K562 (cell line): Measurements from ENCODE around the gene FMNL1. TPM values are rescaled to one million over a fixed set of nuclear protein-coding genes. Genes with fewer than 3 reads are reported as not detected.

Experiments
- ASH1L ChIP-seq: fragments of 450-650 bp; IDR thresholded peaks from 2 replicates; pipeline ENCODE4 v1.6.1; 2018; ENCODE audit warnings: borderline replicate concordance, mild to moderate bottlenecking, low read depth; ENCODE audit not compliant: partially characterized antibody
- BMI1 ChIP-seq: fragments of 150-350 bp; IDR thresholded peaks from 2 replicates; pipeline ENCODE4 v1.6.1; 2014; ENCODE audit warnings: low read length
- EHMT2 ChIP-seq: fragments of 450-650 bp; IDR thresholded peaks from 2 replicates; pipeline ENCODE4 v1.6.1; 2018; ENCODE audit warnings: antibody characterized with exemption
- FOSL1 ChIP-seq: fragments of 200-800 bp; sonication (Bioruptor generic); conservative IDR thresholded peaks from 2 replicates; pipeline ENCODE4 v1.6.1; 2016; ENCODE audit warnings: missing genetic modification characterization, missing compliant biosample characterization
- ILK ChIP-seq: fragments of 450-650 bp; IDR thresholded peaks from 2 replicates; pipeline ENCODE4 v1.6.1; 2016; ENCODE audit warnings: missing genetic modification characterization, low read depth, mild to moderate bottlenecking, missing compliant biosample characterization, moderate library complexity, borderline replicate concordance
- KLF13 ChIP-seq: fragments of 450-650 bp; IDR thresholded peaks from 2 replicates; pipeline ENCODE4 v1.6.1; 2016; ENCODE audit warnings: missing genetic modification characterization, low read depth, mild to moderate bottlenecking, missing compliant biosample characterization, moderate library complexity, borderline replicate concordance
- MAZ ChIP-seq, 2 experiments: fragments of 450-650 bp in 1 of 2; sonication (generic) in 1 of 2; formaldehyde crosslinking; IDR thresholded peaks in 1 of 2; conservative IDR thresholded peaks in 1 of 2; 2 replicates each; pipeline versions ENCODE4 v1.4.0 to v1.5.0; 2020; ENCODE audit warnings: mild to moderate bottlenecking in 1 of 2, missing genetic modification reagents in 1 of 2
- NELFE ChIP-seq: IDR thresholded peaks from 2 replicates; pipeline ENCODE4 v1.6.1; 2011; ENCODE audit warnings: mild to moderate bottlenecking; ENCODE audit not compliant: insufficient read depth, insufficient read length
- NEUROD1 ChIP-seq: fragments of 150-350 bp; IDR thresholded peaks from 2 replicates; pipeline ENCODE4 v1.6.1; 2014; ENCODE audit warnings: borderline replicate concordance, low read length, low read depth; ENCODE audit not compliant: partially characterized antibody
- NFYB ChIP-seq: IDR thresholded peaks from 2 replicates; pipeline ENCODE4 v1.6.1; 2011; ENCODE audit warnings: mild to moderate bottlenecking, moderate library complexity; ENCODE audit not compliant: insufficient read length; ENCODE audit errors: extremely low read depth
- RFX1 ChIP-seq: fragments of 450-650 bp; IDR thresholded peaks from 2 replicates; pipeline ENCODE4 v1.6.1; 2016; ENCODE audit warnings: mild to moderate bottlenecking, moderate library complexity
- TGIF2 ChIP-seq: sonication (generic); formaldehyde crosslinking; IDR thresholded peaks from 2 replicates; pipeline ENCODE4 v1.8.1; 2022; ENCODE audit warnings: mild to moderate bottlenecking, missing genetic modification reagents, moderate library complexity
- ZNF699 ChIP-seq: fragments of 250-450 bp; sonication (Bioruptor Pico); IDR thresholded peaks from 2 replicates; pipeline ENCODE4 v1.8.0; 2021; ENCODE audit warnings: mild to moderate bottlenecking, moderate library complexity; ENCODE audit not compliant: insufficient replicate concordance
- ZNF707 ChIP-seq: fragments of 250-450 bp; sonication (Bioruptor Pico); conservative IDR thresholded peaks from 2 replicates; pipeline ENCODE4 v1.8.0; 2022; ENCODE audit warnings: inconsistent platforms, mild to moderate bottlenecking, moderate library complexity
- polyA plus RNA-seq, 8 experiments: library from polyadenylated mRNA; depleted of rRNA in 4 of 8; stranded (reverse) in 5 of 8; unstranded in 3 of 8; fragments of >200 nt; fragmentation: Nextera tagmentation in 2 of 8; fragmentation: Illumina TruSeq in 1 of 8; extraction: Ambion mirVana in 2 of 8; extraction: Trizol in 1 of 8; gene quantifications; 2 replicates each; pipeline versions ENCODE4 v1.2.1 to v1.2.3, GENCODE V29; 2011 to 2014; ENCODE audit warnings: inconsistent platforms in 1 of 8, missing spikeins in 1 of 8
- total RNA-seq, 7 experiments: library from RNA; depleted of rRNA in 6 of 7; stranded (reverse); fragments of >200 nt in 6 of 7; fragmentation: Illumina TruSeq in 2 of 7; extraction: Trizol in 2 of 7; gene quantifications; 2 replicates each; pipeline versions ENCODE4 v1.2.1 to v1.2.3, GENCODE V29; 2011 to 2021; ENCODE audit warnings: low replicate concordance in 1 of 7
- TF ChIP-seq, protein P1 (sequence below): fragments of 250-450 bp; sonication (Bioruptor Pico); IDR thresholded peaks from 2 replicates; pipeline ENCODE4 v1.8.0; 2022; ENCODE audit warnings: inconsistent platforms, mild to moderate bottlenecking, moderate library complexity, borderline replicate concordance
- TF ChIP-seq, protein P2 (sequence below): fragments of 450-650 bp; formaldehyde crosslinking; IDR thresholded peaks from 2 replicates; pipeline ENCODE4 v1.4.0; 2020; ENCODE audit warnings: mild to moderate bottlenecking, mixed read lengths
- TF ChIP-seq, protein P3 (sequence below): IDR thresholded peaks from 2 replicates; pipeline ENCODE4 v1.6.1; 2014; ENCODE audit warnings: antibody characterized with exemption
- TF ChIP-seq, protein P4 (sequence below): fragments of 450-650 bp; IDR thresholded peaks from 2 replicates; pipeline ENCODE4 v1.6.1; 2016; ENCODE audit warnings: missing biosample characterization, missing genetic modification characterization
- TF ChIP-seq, protein P5 (sequence below): fragments of 450-650 bp; IDR thresholded peaks from 2 replicates; pipeline ENCODE4 v1.6.1; 2016; ENCODE audit warnings: borderline replicate concordance

Gene FMNL1
- total and polyA plus RNA-seq, 9 of the 15 experiments (the other 6 are each of a cell fraction or from before 2014, with no cell fraction given): 0.70 to 36.6 (median 7.7) TPM

DNA sequence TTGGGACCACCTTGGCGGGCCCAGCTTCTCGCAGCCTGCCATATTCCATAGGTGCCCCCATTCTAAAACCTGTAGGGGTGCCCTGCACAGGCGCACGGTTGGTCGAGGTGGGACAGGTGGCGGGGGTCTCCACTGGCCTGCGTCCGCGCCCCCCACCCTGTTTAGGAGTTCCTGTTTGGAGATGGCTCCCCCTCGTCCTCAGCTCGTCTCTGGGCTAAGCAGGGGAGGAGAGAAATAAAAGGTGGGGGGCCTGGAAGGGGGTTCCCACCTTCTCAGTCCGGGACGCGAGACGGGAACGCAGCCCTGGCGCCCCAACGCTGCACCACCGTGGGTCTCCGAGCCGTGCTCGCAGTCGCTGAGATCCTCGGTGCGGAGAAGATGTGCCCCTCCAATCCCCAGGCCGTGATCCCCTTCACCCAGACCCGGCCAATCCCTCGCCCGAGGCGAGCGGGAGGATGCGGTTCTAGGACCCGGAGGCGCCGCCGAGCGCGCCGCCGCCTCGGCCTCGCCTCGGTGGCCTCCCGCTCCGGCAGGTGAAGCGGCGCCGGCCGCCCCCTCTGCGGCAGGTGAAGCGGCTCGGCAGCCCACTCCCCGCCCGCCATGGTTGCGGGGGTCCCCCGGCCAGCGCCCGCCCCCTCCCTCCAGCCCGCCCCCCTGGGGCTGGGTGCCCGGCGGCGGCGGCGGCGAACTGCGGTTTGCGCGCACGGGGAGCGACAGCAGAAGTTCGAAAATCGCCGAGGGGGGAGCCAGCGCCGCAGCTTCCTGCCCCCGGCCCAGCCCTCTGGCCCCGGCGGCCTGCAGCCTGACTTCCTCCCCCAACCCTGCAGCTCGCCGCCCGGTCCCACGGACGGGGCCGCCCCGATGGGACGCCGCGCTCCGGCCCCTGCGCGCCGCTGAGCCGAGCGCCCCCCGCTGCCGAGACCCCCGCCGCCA lies at the start of gene FMNL1 (continued):
- TF ChIP-seq, protein P1, sequence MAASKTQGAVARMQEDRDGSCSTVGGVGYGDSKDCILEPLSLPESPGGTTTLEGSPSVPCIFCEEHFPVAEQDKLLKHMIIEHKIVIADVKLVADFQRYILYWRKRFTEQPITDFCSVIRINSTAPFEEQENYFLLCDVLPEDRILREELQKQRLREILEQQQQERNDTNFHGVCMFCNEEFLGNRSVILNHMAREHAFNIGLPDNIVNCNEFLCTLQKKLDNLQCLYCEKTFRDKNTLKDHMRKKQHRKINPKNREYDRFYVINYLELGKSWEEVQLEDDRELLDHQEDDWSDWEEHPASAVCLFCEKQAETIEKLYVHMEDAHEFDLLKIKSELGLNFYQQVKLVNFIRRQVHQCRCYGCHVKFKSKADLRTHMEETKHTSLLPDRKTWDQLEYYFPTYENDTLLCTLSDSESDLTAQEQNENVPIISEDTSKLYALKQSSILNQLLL: no peak
- TF ChIP-seq TGIF2 (CRISPR knock-in tag) (no peak), BMI1 (no peak), ZNF707 (CRISPR knock-in tag) (no peak), EHMT2 (no peak), ZNF699 (no peak), NFYB (no peak), NELFE (no peak), ILK (no peak), FOSL1 (tag) (no peak), ASH1L (no peak), RFX1 (no peak), MAZ (CRISPR knock-in tag; conservative IDR thresholded peaks at IDR 0.05 in 1 of 2, IDR thresholded peaks at IDR 0.05 in 1 of 2) (peak; percentile 46 to 60; a peak in 2 of 4 replicates), KLF13 (tag) (no peak), NEUROD1 (peak; percentile 23)
- TF ChIP-seq, protein P2, sequence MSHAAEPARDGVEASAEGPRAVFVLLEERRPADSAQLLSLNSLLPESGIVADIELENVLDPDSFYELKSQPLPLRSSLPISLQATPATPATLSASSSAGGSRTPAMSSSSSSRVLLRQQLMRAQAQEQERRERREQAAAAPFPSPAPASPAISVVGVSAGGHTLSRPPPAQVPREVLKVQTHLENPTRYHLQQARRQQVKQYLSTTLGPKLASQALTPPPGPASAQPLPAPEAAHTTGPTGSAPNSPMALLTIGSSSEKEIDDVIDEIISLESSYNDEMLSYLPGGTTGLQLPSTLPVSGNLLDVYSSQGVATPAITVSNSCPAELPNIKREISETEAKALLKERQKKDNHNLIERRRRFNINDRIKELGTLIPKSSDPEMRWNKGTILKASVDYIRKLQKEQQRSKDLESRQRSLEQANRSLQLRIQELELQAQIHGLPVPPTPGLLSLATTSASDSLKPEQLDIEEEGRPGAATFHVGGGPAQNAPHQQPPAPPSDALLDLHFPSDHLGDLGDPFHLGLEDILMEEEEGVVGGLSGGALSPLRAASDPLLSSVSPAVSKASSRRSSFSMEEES (CRISPR knock-in tag): no peak
- TF ChIP-seq, protein P3, sequence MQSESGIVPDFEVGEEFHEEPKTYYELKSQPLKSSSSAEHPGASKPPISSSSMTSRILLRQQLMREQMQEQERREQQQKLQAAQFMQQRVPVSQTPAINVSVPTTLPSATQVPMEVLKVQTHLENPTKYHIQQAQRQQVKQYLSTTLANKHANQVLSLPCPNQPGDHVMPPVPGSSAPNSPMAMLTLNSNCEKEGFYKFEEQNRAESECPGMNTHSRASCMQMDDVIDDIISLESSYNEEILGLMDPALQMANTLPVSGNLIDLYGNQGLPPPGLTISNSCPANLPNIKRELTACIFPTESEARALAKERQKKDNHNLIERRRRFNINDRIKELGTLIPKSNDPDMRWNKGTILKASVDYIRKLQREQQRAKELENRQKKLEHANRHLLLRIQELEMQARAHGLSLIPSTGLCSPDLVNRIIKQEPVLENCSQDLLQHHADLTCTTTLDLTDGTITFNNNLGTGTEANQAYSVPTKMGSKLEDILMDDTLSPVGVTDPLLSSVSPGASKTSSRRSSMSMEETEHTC: no peak
- TF ChIP-seq, protein P4, sequence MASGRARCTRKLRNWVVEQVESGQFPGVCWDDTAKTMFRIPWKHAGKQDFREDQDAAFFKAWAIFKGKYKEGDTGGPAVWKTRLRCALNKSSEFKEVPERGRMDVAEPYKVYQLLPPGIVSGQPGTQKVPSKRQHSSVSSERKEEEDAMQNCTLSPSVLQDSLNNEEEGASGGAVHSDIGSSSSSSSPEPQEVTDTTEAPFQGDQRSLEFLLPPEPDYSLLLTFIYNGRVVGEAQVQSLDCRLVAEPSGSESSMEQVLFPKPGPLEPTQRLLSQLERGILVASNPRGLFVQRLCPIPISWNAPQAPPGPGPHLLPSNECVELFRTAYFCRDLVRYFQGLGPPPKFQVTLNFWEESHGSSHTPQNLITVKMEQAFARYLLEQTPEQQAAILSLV (tag): no peak
- TF ChIP-seq, protein P5, sequence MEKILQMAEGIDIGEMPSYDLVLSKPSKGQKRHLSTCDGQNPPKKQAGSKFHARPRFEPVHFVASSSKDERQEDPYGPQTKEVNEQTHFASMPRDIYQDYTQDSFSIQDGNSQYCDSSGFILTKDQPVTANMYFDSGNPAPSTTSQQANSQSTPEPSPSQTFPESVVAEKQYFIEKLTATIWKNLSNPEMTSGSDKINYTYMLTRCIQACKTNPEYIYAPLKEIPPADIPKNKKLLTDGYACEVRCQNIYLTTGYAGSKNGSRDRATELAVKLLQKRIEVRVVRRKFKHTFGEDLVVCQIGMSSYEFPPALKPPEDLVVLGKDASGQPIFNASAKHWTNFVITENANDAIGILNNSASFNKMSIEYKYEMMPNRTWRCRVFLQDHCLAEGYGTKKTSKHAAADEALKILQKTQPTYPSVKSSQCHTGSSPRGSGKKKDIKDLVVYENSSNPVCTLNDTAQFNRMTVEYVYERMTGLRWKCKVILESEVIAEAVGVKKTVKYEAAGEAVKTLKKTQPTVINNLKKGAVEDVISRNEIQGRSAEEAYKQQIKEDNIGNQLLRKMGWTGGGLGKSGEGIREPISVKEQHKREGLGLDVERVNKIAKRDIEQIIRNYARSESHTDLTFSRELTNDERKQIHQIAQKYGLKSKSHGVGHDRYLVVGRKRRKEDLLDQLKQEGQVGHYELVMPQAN: no peak
